ENCODE measurements around the gene AKR1E2. TPM values are rescaled to one million over a fixed set of nuclear protein-coding genes. Genes with fewer than 3 reads are reported as not detected.
A peak's percentile ranks its signal among the peaks of the same experiment; 100 is the strongest.

Gene AKR1E2
- polyA plus RNA-seq, 3 donors = 0.45 to 0.74 (median 0.67) TPM

GRCh38 chr10:4850397-4850796 lies 24.4 kb downstream of the AKR1E2 start:
- TF ChIP-seq, protein P1, sequence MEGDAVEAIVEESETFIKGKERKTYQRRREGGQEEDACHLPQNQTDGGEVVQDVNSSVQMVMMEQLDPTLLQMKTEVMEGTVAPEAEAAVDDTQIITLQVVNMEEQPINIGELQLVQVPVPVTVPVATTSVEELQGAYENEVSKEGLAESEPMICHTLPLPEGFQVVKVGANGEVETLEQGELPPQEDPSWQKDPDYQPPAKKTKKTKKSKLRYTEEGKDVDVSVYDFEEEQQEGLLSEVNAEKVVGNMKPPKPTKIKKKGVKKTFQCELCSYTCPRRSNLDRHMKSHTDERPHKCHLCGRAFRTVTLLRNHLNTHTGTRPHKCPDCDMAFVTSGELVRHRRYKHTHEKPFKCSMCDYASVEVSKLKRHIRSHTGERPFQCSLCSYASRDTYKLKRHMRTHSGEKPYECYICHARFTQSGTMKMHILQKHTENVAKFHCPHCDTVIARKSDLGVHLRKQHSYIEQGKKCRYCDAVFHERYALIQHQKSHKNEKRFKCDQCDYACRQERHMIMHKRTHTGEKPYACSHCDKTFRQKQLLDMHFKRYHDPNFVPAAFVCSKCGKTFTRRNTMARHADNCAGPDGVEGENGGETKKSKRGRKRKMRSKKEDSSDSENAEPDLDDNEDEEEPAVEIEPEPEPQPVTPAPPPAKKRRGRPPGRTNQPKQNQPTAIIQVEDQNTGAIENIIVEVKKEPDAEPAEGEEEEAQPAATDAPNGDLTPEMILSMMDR (IDR thresholded peaks at IDR 0.05) = no peak
- H3K4me2 ChIP-seq (replicated peaks; ENCODE audit: extremely low read depth, low read length, poor library complexity, severe bottlenecking) = no peak overlapping the region
- no peak overlapping the region for H3K9ac ChIP-seq (ENCODE audit: insufficient read depth, low read length, poor library complexity, severe bottlenecking)
- Mint-ChIP-seq H3K4me3 (no peak overlapping the region), H3K27me3 (ENCODE audit: low read depth in 3 of 3) (peaks cover 0 to 3% (median 0%) of the 10 kb centered on the region in 3 donors), H3K4me1 (peaks cover 28% of the 10 kb centered on the region), H3K27ac (peak overlapping the region in 2 of 7 donors; percentile 18 to 46), H3K9me3 (peaks cover 0 to 3% (median 0%) of the 10 kb centered on the region in 7 donors), H3K36me3 (no peaks in the 10 kb centered on the region)
- no peaks in the 10 kb centered on the region for H3K36me3 ChIP-seq (replicated peaks in 1 of 2; ENCODE audit: control insufficient read depth in 1 of 2, insufficient read depth in 2 of 2, low read length in 2 of 2)
- no peak for DNase-seq
- H3K4me3 ChIP-seq (replicated peaks in 1 of 3; ENCODE audit: low read depth in 2 of 3, low read length in 3 of 3) = no peak overlapping the region
- peaks cover 11 to 27% of the 10 kb centered on the region in 2 donors for H3K4me1 ChIP-seq (ENCODE audit: control insufficient read depth in 1 of 2, insufficient read depth in 2 of 2, low read length in 2 of 2)
- no peaks in the 10 kb centered on the region for H3K79me2 ChIP-seq (ENCODE audit: insufficient read depth, low read length)
- no peaks in the 10 kb centered on the region for H4K20me1 ChIP-seq (ENCODE audit: insufficient read depth, low read length)
- WGBS (ENCODE audit: insufficient coverage) = 99% methylated on average over 6 of the region's 7 CpGs
- no peak overlapping the region for H3K27ac ChIP-seq (ENCODE audit: low read depth in 1 of 2, low read length in 2 of 2)
- no peaks in the 10 kb centered on the region for H3K27me3 ChIP-seq (ENCODE audit: control insufficient read depth in 2 of 2, insufficient read depth in 2 of 2, low read length in 2 of 2)
- intact Hi-C loops (cut with micrococcal nuclease) = loop anchor here in 1 of 2 donors (2.0 to 5.0 kb wide), 2 partner anchors 534 to 582 kb away; no protein-coding TSS in a partner anchor
- no peaks in the 10 kb centered on the region for H3K9me3 ChIP-seq (replicated peaks in 1 of 2; ENCODE audit: control insufficient read depth in 1 of 2, insufficient read depth in 1 of 2, low read length in 2 of 2)
- no peak overlapping the region for H2AFZ ChIP-seq (ENCODE audit: insufficient read depth, low read depth, low read length, poor library complexity, severe bottlenecking)

DNA sequence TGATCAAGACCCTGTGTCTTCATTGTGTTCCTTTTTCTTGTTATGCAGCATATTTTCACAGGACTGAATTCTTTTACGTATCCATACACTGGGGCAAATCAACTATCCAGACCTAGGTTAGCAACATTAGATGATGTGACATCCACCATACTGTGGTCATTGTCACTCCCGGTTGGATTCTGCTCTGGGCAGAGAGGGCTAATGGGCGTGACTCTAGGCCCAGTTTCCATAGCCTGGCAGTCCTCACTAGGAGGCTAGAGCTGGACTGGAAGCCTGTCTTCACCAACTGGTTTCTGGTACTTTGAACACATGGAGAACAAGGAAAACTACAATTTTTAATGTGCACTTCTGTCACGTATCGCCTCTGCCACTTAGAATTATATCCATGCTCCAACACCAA lies 25.2 kb downstream of the AKR1E2 start:
- peaks cover 0 to 3% (median 0%) of the 10 kb centered on the region in 3 donors for H3K27me3 Mint-ChIP-seq (ENCODE audit: low read depth in 3 of 3)
- TF ChIP-seq, protein P1 (IDR thresholded peaks at IDR 0.05) = no peak
- no peaks in the 10 kb centered on the region for H3K9me3 Mint-ChIP-seq
- WGBS (ENCODE audit: insufficient coverage) = 95% methylated on average over 3 of the region's 5 CpGs
- Histone ChIP-seq H3K79me2 (ENCODE audit: insufficient read depth, low read length) (no peaks in the 10 kb centered on the region), H3K4me1 (ENCODE audit: control insufficient read depth in 1 of 2, insufficient read depth in 2 of 2, low read length in 2 of 2) (peaks cover 11 to 27% of the 10 kb centered on the region in 2 donors), H3K27me3 (ENCODE audit: control insufficient read depth in 2 of 2, insufficient read depth in 2 of 2, low read length in 2 of 2) (no peaks in the 10 kb centered on the region), H3K4me2 (replicated peaks; ENCODE audit: extremely low read depth, low read length, poor library complexity, severe bottlenecking) (no peak overlapping the region), H3K9ac (ENCODE audit: insufficient read depth, low read length, poor library complexity, severe bottlenecking) (no peak overlapping the region), H2AFZ (ENCODE audit: insufficient read depth, low read depth, low read length, poor library complexity, severe bottlenecking) (no peak overlapping the region), H3K36me3 (replicated peaks in 1 of 2; ENCODE audit: control insufficient read depth in 1 of 2, insufficient read depth in 2 of 2, low read length in 2 of 2) (no peaks in the 10 kb centered on the region), H4K20me1 (ENCODE audit: insufficient read depth, low read length) (no peaks in the 10 kb centered on the region), H3K9me3 (replicated peaks in 1 of 2; ENCODE audit: control insufficient read depth in 1 of 2, insufficient read depth in 1 of 2, low read length in 2 of 2) (no peaks in the 10 kb centered on the region), H3K4me3 (replicated peaks in 1 of 3; ENCODE audit: low read depth in 2 of 3, low read length in 3 of 3) (no peak overlapping the region), H3K27ac (ENCODE audit: low read depth in 1 of 2, low read length in 2 of 2) (no peak overlapping the region)
- no peak overlapping the region for H3K27ac Mint-ChIP-seq
- DNase-seq = no peak
- H3K4me1 Mint-ChIP-seq = peaks cover 28% of the 10 kb centered on the region
- no peaks in the 10 kb centered on the region for H3K36me3 Mint-ChIP-seq
- no peak overlapping the region for H3K4me3 Mint-ChIP-seq
- intact Hi-C loops (cut with micrococcal nuclease) = loop anchor here in 1 of 2 donors (2.0 to 5.0 kb wide), 2 partner anchors 534 to 581 kb away; no protein-coding TSS in a partner anchor

Measured in CD14-positive monocyte (primary cell).